Ectodermal cell (in vitro differentiated cells): Measurements from ENCODE around the gene NEDD4.
"Not testable (repeated sequence)": the region's sequence is repeated elsewhere in the genome, so short reads cannot be mapped to it uniquely, and the experiment has no call there.

ENCODE experiments used
- H3K27ac ChIP-seq: 2 replicates; pipeline ENCODE4 v1.7.0; 2013; ENCODE audit warnings: mild to moderate bottlenecking, low read depth, low read length; ENCODE audit not compliant: insufficient read depth, poor library complexity, severe bottlenecking
- H3K27me3 ChIP-seq: 2 replicates; pipeline ENCODE4 v1.7.0; 2013; ENCODE audit warnings: mild to moderate bottlenecking, low read length; ENCODE audit not compliant: insufficient read depth, control insufficient read depth, poor library complexity, severe bottlenecking
- H3K36me3 ChIP-seq: one replicate; pipeline ENCODE4 v1.7.0; 2013; ENCODE audit warnings: low read length; ENCODE audit not compliant: control insufficient read depth, insufficient read depth
- H3K4me1 ChIP-seq: one replicate; pipeline ENCODE4 v1.7.0; 2013; ENCODE audit warnings: low read length; ENCODE audit not compliant: control insufficient read depth, insufficient read depth
- H3K4me3 ChIP-seq: 2 replicates; pipeline ENCODE4 v1.7.0; 2013; ENCODE audit warnings: low read depth, low read length, control low read depth; ENCODE audit not compliant: insufficient read depth
- H3K9me3 ChIP-seq: 2 replicates; pipeline ENCODE4 v1.7.0; 2013; ENCODE audit warnings: mild to moderate bottlenecking, low read length, moderate library complexity; ENCODE audit not compliant: control insufficient read depth
- WGBS, 2 experiments: methylation state at CpG; one replicate each; pipeline ENCODE4 v1.1.7; 2013; ENCODE audit warnings: missing lambda C conversion rate in 2 of 2; 5-methylcytosine and 5-hydroxymethylcytosine counted together

Gene NEDD4

GRCh38 chr15:55821740-55822139, 171.7 kb downstream of the NEDD4 start:
- not testable (repeated sequence) for H3K36me3 ChIP-seq, H3K27ac ChIP-seq, H3K9me3 ChIP-seq, H3K27me3 ChIP-seq, H3K4me3 ChIP-seq
- WGBS, 2 experiments: 72 to 100% methylated on average over 1 to 2 of the region's 2 CpGs
- H3K4me1 ChIP-seq: peaks cover 15% of the 10 kb centered on the region

GRCh38 chr15:55820043-55820442, 173.4 kb downstream of the NEDD4 start:
- no peaks in the 10 kb centered on the region for H3K27me3 ChIP-seq
- peaks cover 15% of the 10 kb centered on the region for H3K4me1 ChIP-seq
- no peak overlapping the region for H3K27ac ChIP-seq
- H3K36me3 ChIP-seq: no peaks in the 10 kb centered on the region
- no peaks in the 10 kb centered on the region for H3K9me3 ChIP-seq
- H3K4me3 ChIP-seq: no peak overlapping the region
- 78 to 79% methylated on average over 5 of the region's 5 CpGs for WGBS, 2 experiments

GRCh38 chr15:55819397-55820034, 173.9 kb downstream of the NEDD4 start:
- 74 to 75% methylated on average over 10 of the region's 10 CpGs for whole genome bisulfite sequencing, 2 experiments
- Histone ChIP-seq H3K27me3 (no peaks in the 10 kb centered on the region), H3K4me1 (peaks cover 15% of the 10 kb centered on the region), H3K27ac (peak overlapping the region; percentile 26), H3K9me3 (no peaks in the 10 kb centered on the region), H3K4me3 (no peak overlapping the region), H3K36me3 (no peaks in the 10 kb centered on the region)

GRCh38 chr15:55816017-55816416, 177.4 kb downstream of the NEDD4 start:
- Histone ChIP-seq H3K27ac (no peak overlapping the region), H3K4me1 (peaks cover 15% of the 10 kb centered on the region), H3K27me3 (no peaks in the 10 kb centered on the region), H3K9me3 (no peaks in the 10 kb centered on the region), H3K4me3 (no peak overlapping the region), H3K36me3 (no peaks in the 10 kb centered on the region)

- Histone ChIP-seq H3K9me3 (no peaks in the 10 kb centered on the region), H3K4me3 (no peak overlapping the region), H3K4me1 (peaks cover 19% of the 10 kb centered on the region), H3K36me3 (no peaks in the 10 kb centered on the region), H3K27me3 (no peaks in the 10 kb centered on the region), H3K27ac (no peak overlapping the region)
- WGBS, 2 experiments: 76 to 87% methylated on average over 4 to 5 of the region's 5 CpGs
These were observed 190.6 kb downstream of the NEDD4 start for GRCh38 chr15:55802600-55803376.

GRCh38 chr15:55800216-55800615, 193.2 kb downstream of the NEDD4 start:
- H3K36me3 ChIP-seq: no peaks in the 10 kb centered on the region
- H3K27me3 ChIP-seq: no peaks in the 10 kb centered on the region
- H3K4me1 ChIP-seq: peaks cover 19% of the 10 kb centered on the region
- H3K9me3 ChIP-seq: no peaks in the 10 kb centered on the region
- no peak overlapping the region for H3K4me3 ChIP-seq
- no peak overlapping the region for H3K27ac ChIP-seq
- 95 to 100% methylated on average over 2 of the region's 2 CpGs for WGBS, 2 experiments

GRCh38 chr15:55799291-55800212, 193.9 kb downstream of the NEDD4 start:
- WGBS, 2 experiments: 41 to 45% methylated on average over 9 to 10 of the region's 10 CpGs
- Histone ChIP-seq H3K27me3 (no peaks in the 10 kb centered on the region), H3K27ac (peak overlapping the region; percentile 41), H3K4me1 (peaks cover 19% of the 10 kb centered on the region), H3K36me3 (no peaks in the 10 kb centered on the region), H3K9me3 (no peaks in the 10 kb centered on the region), H3K4me3 (no peak overlapping the region)

- H3K9me3 ChIP-seq: no peaks in the 10 kb centered on the region
- no peak overlapping the region for H3K4me3 ChIP-seq
- WGBS, 2 experiments: 73% methylated on average over 4 of the region's 4 CpGs
- no peak overlapping the region for H3K27ac ChIP-seq
- H3K36me3 ChIP-seq: no peaks in the 10 kb centered on the region
- H3K4me1 ChIP-seq: peaks cover 11% of the 10 kb centered on the region
- no peaks in the 10 kb centered on the region for H3K27me3 ChIP-seq
These were observed 197.0 kb downstream of the NEDD4 start for GRCh38 chr15:55796321-55796965.

- no peak overlapping the region for H3K27ac ChIP-seq
- no peak overlapping the region for H3K4me3 ChIP-seq
- no peaks in the 10 kb centered on the region for H3K27me3 ChIP-seq
- no peaks in the 10 kb centered on the region for H3K9me3 ChIP-seq
- H3K4me1 ChIP-seq: peaks cover 11% of the 10 kb centered on the region
- H3K36me3 ChIP-seq: no peaks in the 10 kb centered on the region
These were observed 198.4 kb downstream of the NEDD4 start for GRCh38 chr15:55795031-55795430.
